Hepatocyte (in vitro differentiated cells): Measurements from ENCODE around the gene TNFAIP8L2. TPM values are rescaled to one million over a fixed set of nuclear protein-coding genes. Genes with fewer than 3 reads are reported as not detected.
A peak's percentile ranks its signal among the peaks of the same experiment; 100 is the strongest.

Experiments
- DNase-seq: peaks from one replicate; pipeline ENCODE4 v3.0.0-alpha.2; 2016; ENCODE audit warnings: low spot score
- H2AFZ ChIP-seq: fragments of 200-600 bp; sonication (generic); 2 replicates; pipeline ENCODE4 v1.6.0; 2016; ENCODE audit warnings: antibody characterized with exemption, mild to moderate bottlenecking
- H3K27ac ChIP-seq: fragments of 200-600 bp; sonication (generic); 2 replicates; pipeline ENCODE4 v1.5.1; 2016; ENCODE audit warnings: mild to moderate bottlenecking
- H3K27me3 ChIP-seq: fragments of 200-600 bp; sonication (generic); 2 replicates; pipeline ENCODE4 v1.6.1; 2016
- H3K36me3 ChIP-seq: fragments of 200-600 bp; sonication (generic); replicated peaks from 2 replicates; pipeline ENCODE4 v1.5.1; 2016; ENCODE audit warnings: low read depth; ENCODE audit not compliant: insufficient read depth
- H3K4me1 ChIP-seq: fragments of 200-600 bp; sonication (generic); 2 replicates; pipeline ENCODE4 v1.5.1; 2016; ENCODE audit warnings: mild to moderate bottlenecking, moderate library complexity; ENCODE audit not compliant: insufficient read depth
- H3K4me2 ChIP-seq: fragments of 200-600 bp; sonication (generic); 2 replicates; pipeline ENCODE4 v1.6.0; 2016
- H3K4me3 ChIP-seq: fragments of 200-600 bp; sonication (generic); 2 replicates; pipeline ENCODE4 v1.5.1; 2016; ENCODE audit warnings: mild to moderate bottlenecking
- H3K79me2 ChIP-seq: fragments of 200-600 bp; sonication (generic); 2 replicates; pipeline ENCODE4 v1.6.0; 2017; ENCODE audit warnings: mild to moderate bottlenecking
- H3K9me2 ChIP-seq: fragments of 200-600 bp; sonication (generic); replicated peaks from 2 replicates; pipeline ENCODE4 v1.6.0; 2017; ENCODE audit warnings: mild to moderate bottlenecking; ENCODE audit not compliant: insufficient read depth
- H3K9me3 ChIP-seq: fragments of 200-600 bp; sonication (generic); 2 replicates; pipeline ENCODE4 v1.5.1; 2016; ENCODE audit warnings: low read depth, mild to moderate bottlenecking
- H4K20me1 ChIP-seq: fragments of 200-600 bp; sonication (generic); 2 replicates; pipeline ENCODE4 v1.6.0; 2016; ENCODE audit warnings: mild to moderate bottlenecking; ENCODE audit not compliant: insufficient read depth, poor library complexity, severe bottlenecking
- EZH2 ChIP-seq: fragments of 200-600 bp; sonication (generic); IDR thresholded peaks from 2 replicates; pipeline ENCODE4 v1.6.1; 2016; ENCODE audit warnings: antibody characterized with exemption, mild to moderate bottlenecking, borderline replicate concordance
- EZH2phosphoT487 ChIP-seq: fragments of 200-600 bp; sonication (generic); IDR thresholded peaks from one replicate; pipeline ENCODE4 v1.6.1; 2018; ENCODE audit warnings: antibody characterized with exemption, mild to moderate bottlenecking, low read depth, moderate library complexity; ENCODE audit not compliant: unreplicated experiment, severe bottlenecking
- WGBS: methylation state at CpG from one replicate; pipeline ENCODE4 v1.1.6; 2016; ENCODE audit warnings: low lambda C conversion rate; ENCODE audit errors: missing lambda C conversion rate; 5-methylcytosine and 5-hydroxymethylcytosine counted together
- polyA plus RNA-seq: library from polyadenylated mRNA; unstranded; fragments of >200 nt; fragmentation: Nextera tagmentation; extraction: Ambion mirVana; gene quantifications from 2 replicates; pipeline ENCODE4 v1.2.1, GENCODE V29; 2016
- total RNA-seq: library from RNA; depleted of rRNA; stranded (reverse); fragments of >200 nt; gene quantifications from 2 replicates; pipeline ENCODE4 v1.2.3, GENCODE V29; 2014
- TF ChIP-seq, protein P1 (sequence below): fragments of 200-600 bp; sonication (generic); IDR thresholded peaks from 2 replicates; pipeline ENCODE4 v1.5.1; 2016; ENCODE audit warnings: antibody characterized with exemption, mild to moderate bottlenecking; ENCODE audit not compliant: poor library complexity

TNFAIP8L2 gene
- total and polyA plus RNA-seq, 2 experiments from 2014 or later = 0.70 TPM; not detected in 1

DNA sequence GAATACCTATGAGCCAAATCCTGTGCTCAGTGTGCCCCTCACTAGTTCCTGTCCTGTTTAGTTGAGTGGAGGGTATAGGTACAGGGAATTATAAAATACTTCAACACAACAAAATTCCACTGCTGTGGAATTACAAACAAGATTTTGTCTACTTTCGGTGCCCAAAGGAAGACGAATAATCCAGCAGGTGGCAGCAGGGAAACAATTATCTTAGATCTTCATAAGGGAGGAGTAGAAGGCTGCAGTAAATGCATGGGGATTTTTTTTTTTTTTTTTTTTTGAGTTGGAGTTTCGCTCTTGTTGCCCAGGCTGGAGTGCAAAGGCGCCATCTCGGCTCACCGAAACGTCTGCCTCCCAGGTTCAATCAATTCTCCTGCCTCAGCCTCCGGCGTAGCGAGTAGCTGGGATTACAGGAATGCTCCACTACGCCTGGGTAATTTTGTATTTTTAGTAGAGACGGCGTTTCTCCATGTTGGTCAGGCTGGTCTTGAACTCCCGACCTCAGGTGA lies 39.9 kb downstream of the TNFAIP8L2 start:
- no peaks in the 10 kb centered on the region for H3K9me3 ChIP-seq
- H4K20me1 ChIP-seq = peaks cover 18% of the 10 kb centered on the region
- H3K9me2 ChIP-seq = no peaks in the 10 kb centered on the region
- H3K4me3 ChIP-seq = no peak overlapping the region
- H3K36me3 ChIP-seq = no peaks in the 10 kb centered on the region
- 56% methylated on average over 13 of the region's 14 CpGs for WGBS
- H3K79me2 ChIP-seq = peaks cover 25% of the 10 kb centered on the region
- H2AFZ ChIP-seq = no peak overlapping the region
- H3K27me3 ChIP-seq = no peaks in the 10 kb centered on the region
- DNase-seq = peak; percentile 86
- peaks cover 11% of the 10 kb centered on the region for H3K4me1 ChIP-seq
- H3K4me2 ChIP-seq = peak overlapping the region; percentile 24
- H3K27ac ChIP-seq = peak overlapping the region; percentile 45
- TF ChIP-seq, protein P1, sequence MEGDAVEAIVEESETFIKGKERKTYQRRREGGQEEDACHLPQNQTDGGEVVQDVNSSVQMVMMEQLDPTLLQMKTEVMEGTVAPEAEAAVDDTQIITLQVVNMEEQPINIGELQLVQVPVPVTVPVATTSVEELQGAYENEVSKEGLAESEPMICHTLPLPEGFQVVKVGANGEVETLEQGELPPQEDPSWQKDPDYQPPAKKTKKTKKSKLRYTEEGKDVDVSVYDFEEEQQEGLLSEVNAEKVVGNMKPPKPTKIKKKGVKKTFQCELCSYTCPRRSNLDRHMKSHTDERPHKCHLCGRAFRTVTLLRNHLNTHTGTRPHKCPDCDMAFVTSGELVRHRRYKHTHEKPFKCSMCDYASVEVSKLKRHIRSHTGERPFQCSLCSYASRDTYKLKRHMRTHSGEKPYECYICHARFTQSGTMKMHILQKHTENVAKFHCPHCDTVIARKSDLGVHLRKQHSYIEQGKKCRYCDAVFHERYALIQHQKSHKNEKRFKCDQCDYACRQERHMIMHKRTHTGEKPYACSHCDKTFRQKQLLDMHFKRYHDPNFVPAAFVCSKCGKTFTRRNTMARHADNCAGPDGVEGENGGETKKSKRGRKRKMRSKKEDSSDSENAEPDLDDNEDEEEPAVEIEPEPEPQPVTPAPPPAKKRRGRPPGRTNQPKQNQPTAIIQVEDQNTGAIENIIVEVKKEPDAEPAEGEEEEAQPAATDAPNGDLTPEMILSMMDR = peak; percentile 68
- TF ChIP-seq EZH2phosphoT487 = no peak

DNA sequence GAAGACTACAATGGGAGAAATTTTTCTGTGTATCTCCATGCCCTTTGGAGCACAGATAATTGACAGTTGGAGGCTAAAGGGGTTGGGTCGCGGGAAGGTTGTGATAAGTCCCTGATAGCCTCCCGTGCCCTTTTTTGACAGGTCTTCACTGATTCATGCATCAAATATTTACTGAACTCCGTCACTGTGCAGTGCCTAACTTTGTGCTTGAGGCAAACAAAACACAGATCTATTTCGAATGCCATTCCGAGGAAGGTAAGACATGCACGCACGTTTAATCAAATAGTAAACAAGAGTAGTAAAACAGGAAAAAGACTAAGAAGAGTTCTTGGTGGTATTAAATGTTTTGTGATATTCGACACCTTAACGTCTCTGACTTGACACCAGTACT lies 41.4 kb downstream of the TNFAIP8L2 start:
- H3K27me3 ChIP-seq = no peaks in the 10 kb centered on the region
- 8% methylated on average over 10 of the region's 10 CpGs for WGBS
- peak; percentile 58 for DNase-seq

DNA sequence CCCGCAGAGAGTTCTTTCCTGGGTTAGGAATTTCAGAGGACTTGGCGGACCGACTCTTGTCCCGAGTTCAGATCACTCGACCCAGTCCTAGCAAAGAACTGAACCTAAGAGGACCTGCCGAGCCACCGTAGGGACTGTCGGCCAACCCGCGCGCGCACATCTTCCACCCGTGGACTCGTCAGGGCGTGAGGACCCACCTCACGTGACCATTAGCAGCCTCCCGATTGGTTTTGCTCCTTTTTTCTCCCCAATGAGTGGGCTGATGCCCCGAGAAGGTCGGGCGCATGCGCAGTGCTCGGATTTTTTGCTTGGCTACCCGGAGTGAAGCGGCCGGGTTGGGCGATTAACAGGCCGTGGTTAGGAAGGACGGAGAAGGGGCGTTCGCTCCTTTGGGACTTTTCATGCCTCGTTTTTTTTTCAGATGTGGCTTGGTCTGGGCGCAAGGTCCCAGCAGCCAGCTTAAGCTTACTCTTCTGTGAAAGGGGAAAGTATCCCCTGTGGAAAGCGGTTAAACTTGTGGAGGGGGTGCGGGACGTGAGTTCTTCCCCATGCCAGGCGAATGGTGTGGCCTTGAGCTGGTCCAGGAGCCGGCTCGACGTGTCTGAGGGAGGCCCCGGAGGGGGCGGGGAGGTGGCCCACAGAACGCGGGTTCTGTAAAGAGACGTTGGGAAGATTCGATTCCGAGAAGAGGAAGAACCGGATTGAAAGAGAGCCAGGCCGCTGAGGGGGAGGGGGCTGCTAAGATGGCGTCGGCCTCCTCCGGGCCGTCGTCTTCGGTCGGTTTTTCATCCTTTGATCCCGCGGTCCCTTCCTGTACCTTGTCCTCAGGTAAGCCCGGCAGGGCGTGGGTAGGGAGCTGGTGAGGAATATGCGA lies 42.0 kb downstream of the TNFAIP8L2 start, which contains the start of gene PIP5K1A:
TSS of gene PIP5K1A (plus strand) at position 299 of the 874 bp plus-strand sequence. CDS start at position 744, 445 bp downstream.
- Histone ChIP-seq H3K4me1 (peaks cover 13% of the 10 kb centered on the region), H3K4me2 (peak within 1 kb of the TSS; percentile 87), H2AFZ (peak within 1 kb of the TSS; percentile 51), H3K36me3 (no peaks in the 10 kb centered on the region), H3K4me3 (peak within 1 kb of the TSS; percentile 85), H3K9me2 (no peaks in the 10 kb centered on the region), H3K27me3 (no peaks in the 10 kb centered on the region), H3K27ac (peak within 1 kb of the TSS; percentile 97), H3K79me2 (peaks cover 47% of the 10 kb centered on the region), H4K20me1 (peaks cover 36% of the 10 kb centered on the region), H3K9me3 (no peaks in the 10 kb centered on the region)
- WGBS = 1% methylated on average over 59 of the region's 60 CpGs
- TF ChIP-seq EZH2phosphoT487 = no peak
- TF ChIP-seq, protein P1 = no peak
- TF ChIP-seq EZH2 = no peak
- DNase-seq = peak; percentile 99

More for the DNA sequence above, 41.4 kb downstream of the TNFAIP8L2 start:
- H2AFZ ChIP-seq = peak overlapping the region; percentile 51
- H3K4me1 ChIP-seq = peaks cover 13% of the 10 kb centered on the region
- no peaks in the 10 kb centered on the region for H3K9me2 ChIP-seq
- H3K27ac ChIP-seq = peak overlapping the region; percentile 97
- peaks cover 31% of the 10 kb centered on the region for H4K20me1 ChIP-seq
- peak overlapping the region; percentile 73 for H3K4me2 ChIP-seq
- peaks cover 40% of the 10 kb centered on the region for H3K79me2 ChIP-seq
- no peaks in the 10 kb centered on the region for H3K9me3 ChIP-seq
- no peaks in the 10 kb centered on the region for H3K36me3 ChIP-seq
- peak overlapping the region; percentile 27 for H3K4me3 ChIP-seq
- TF ChIP-seq EZH2 (no peak), EZH2phosphoT487 (no peak)
- TF ChIP-seq, protein P1 = no peak
